HCT116 (cell line): ENCODE results near the gene DMD. TPM values are rescaled to one million over a fixed set of nuclear protein-coding genes. Genes with fewer than 3 reads are reported as not detected.

Source experiments
- ATAC-seq: fragments of 200-7000 bp; cut with Tn5 transposase; 2 replicates; pipeline ENCODE4 v1.9.1; 2020; ENCODE audit warnings: mild to moderate bottlenecking, moderate library complexity
- BruUV-seq: library from RNA; stranded (reverse); fragments of 400-500 nt; replicated peaks from 2 replicates; lab custom pipeline; 2021; lab: Mats Ljungman, UMichigan
- CTCF ChIA-PET: fragments of 300-600 bp; sonication (Branson Sonifier 250); formaldehyde crosslinking; loops from one replicate; lab custom pipeline; 2021; ENCODE audit warnings: antibody characterized with exemption; lab: Charles Lee
- POLR2A ChIA-PET: fragments of 300-600, 350-600 bp; sonication (Branson Sonifier 250); formaldehyde crosslinking; loops from one replicate; lab custom pipeline; 2021; ENCODE audit warnings: antibody characterized with exemption; lab: Charles Lee
- RAD21 ChIA-PET, 2 experiments: fragments of 300-600 bp; sonication (Branson Sonifier 250); formaldehyde crosslinking; loops; one replicate each; lab custom pipeline; 2023; ENCODE audit warnings: low total read pairs in 2 of 2; ENCODE audit not compliant: uncharacterized antibody in 2 of 2, unreplicated experiment in 2 of 2, low non-redundant PET in 1 of 2; lab: Charles Lee
- DNase-seq: peaks from one replicate; pipeline ENCODE4 v3.0.0-alpha.2; 2010; ENCODE audit warnings: low read depth, low spot score
- H2AFZ ChIP-seq: fragments of 200-600 bp; shearing (Covaris generic), sonication (generic); 2 replicates; pipeline ENCODE4 v1.6.1; 2017; ENCODE audit warnings: low read depth, mixed run types, mixed read lengths, antibody characterized with exemption, low read length; ENCODE audit not compliant: poor library complexity, severe bottlenecking
- H3K27ac ChIP-seq: 2 replicates; pipeline ENCODE4 v1.5.1; 2012; ENCODE audit warnings: low read depth, low read length
- H3K27me3 ChIP-seq: fragments of 200-600 bp; sonication (generic); 2 replicates; pipeline ENCODE4 v1.6.1; 2016; ENCODE audit warnings: mixed run types, low read length, mixed read lengths; ENCODE audit not compliant: insufficient read depth
- H3K36me3 ChIP-seq, 2 experiments: fragments of 200-500 bp in 1 of 2; fragments of 200-600 bp in 1 of 2; sonication (Bioruptor generic) in 1 of 2; sonication (generic) in 1 of 2; 2 replicates each; pipeline versions ENCODE4 v1.5.1 to v1.6.1; 2014 to 2016; ENCODE audit warnings: low read length in 2 of 2, inconsistent platforms in 1 of 2, mixed read lengths in 1 of 2, mixed run types in 1 of 2; ENCODE audit not compliant: insufficient read depth in 2 of 2, control insufficient read depth in 1 of 2
- H3K4me1 ChIP-seq, 2 experiments: fragments of 200-600 bp in 1 of 2; sonication (generic) in 1 of 2; 2 replicates each; pipeline versions ENCODE4 v1.5.1 to v1.6.1; 2012 to 2017; ENCODE audit warnings: low read length in 2 of 2, inconsistent platforms in 1 of 2, mild to moderate bottlenecking in 1 of 2, mixed read lengths in 1 of 2, mixed run types in 1 of 2, moderate library complexity in 1 of 2; ENCODE audit not compliant: insufficient read depth in 2 of 2, control insufficient read depth in 1 of 2
- H3K4me2 ChIP-seq: fragments of 200-600 bp; sonication (generic); 2 replicates; pipeline ENCODE4 v1.6.1; 2017; ENCODE audit warnings: mixed run types, low read length, mixed read lengths
- H3K4me3 ChIP-seq, 2 experiments: fragments of 200-600 bp in 1 of 2; sonication (generic) in 1 of 2; replicated peaks in 1 of 2; 2 replicates each; pipeline ENCODE4 v1.5.1; 2011 to 2016; ENCODE audit warnings: low read length in 2 of 2, control low read depth in 1 of 2, low read depth in 1 of 2, mild to moderate bottlenecking in 1 of 2, mixed read lengths in 1 of 2, mixed run types in 1 of 2
- H3K79me2 ChIP-seq: fragments of 200-600 bp; sonication (generic); 2 replicates; pipeline ENCODE4 v1.6.1; 2017; ENCODE audit warnings: mild to moderate bottlenecking, mixed run types, low read length, moderate library complexity, mixed read lengths; ENCODE audit not compliant: insufficient read depth
- H3K9ac ChIP-seq: fragments of 200-600 bp; sonication (generic); 2 replicates; pipeline ENCODE4 v1.6.1; 2016; ENCODE audit warnings: low read length, mixed read lengths
- H3K9me2 ChIP-seq: fragments of 200-600 bp; sonication (generic), shearing (Covaris generic); 2 replicates; pipeline ENCODE4 v1.6.1; 2017; ENCODE audit warnings: mixed run types, mild to moderate bottlenecking, moderate library complexity; ENCODE audit not compliant: insufficient read depth
- H3K9me3 ChIP-seq, 2 experiments: fragments of 200-500 bp in 1 of 2; fragments of 200-600 bp in 1 of 2; sonication (Bioruptor generic) in 1 of 2; sonication (generic) in 1 of 2; 2 replicates each; pipeline ENCODE4 v1.6.1; 2014 to 2017; ENCODE audit warnings: low read length in 2 of 2, mixed read lengths in 2 of 2, inconsistent platforms in 1 of 2, low read depth in 1 of 2, mild to moderate bottlenecking in 1 of 2, mixed run types in 1 of 2, moderate library complexity in 1 of 2; ENCODE audit not compliant: control insufficient read depth in 1 of 2, insufficient read depth in 1 of 2
- H4K20me1 ChIP-seq: fragments of 200-600 bp; sonication (generic), shearing (Covaris generic); 2 replicates; pipeline ENCODE4 v1.6.1; 2017; ENCODE audit warnings: mixed run types, mild to moderate bottlenecking, moderate library complexity; ENCODE audit not compliant: insufficient read depth
- CBX3 ChIP-seq: IDR thresholded peaks from 2 replicates; pipeline ENCODE4 v1.6.1; 2012; ENCODE audit warnings: low read depth
- CEBPB ChIP-seq: IDR thresholded peaks from 2 replicates; pipeline ENCODE4 v1.6.1; 2012; ENCODE audit warnings: low read depth
- CTCF ChIP-seq, 3 experiments: fragments of 200-600 bp in 1 of 3; sonication (generic) in 1 of 3; IDR thresholded peaks in 2 of 3; conservative IDR thresholded peaks in 1 of 3; 2 replicates each; pipeline ENCODE4 v1.5.1; 2012 to 2017; ENCODE audit warnings: low read depth in 2 of 3, low read length in 2 of 3, antibody characterized with exemption in 1 of 3, borderline replicate concordance in 1 of 3, control low read depth in 1 of 3, mild to moderate bottlenecking in 1 of 3, mixed read lengths in 1 of 3, mixed run types in 1 of 3, moderate library complexity in 1 of 3; ENCODE audit not compliant: insufficient read depth in 1 of 3
- EGR1 ChIP-seq: IDR thresholded peaks from 2 replicates; pipeline ENCODE4 v1.6.1; 2012; ENCODE audit warnings: low read depth
- ELF1 ChIP-seq: IDR thresholded peaks from 2 replicates; pipeline ENCODE4 v1.6.1; 2012; ENCODE audit warnings: low read depth, borderline replicate concordance
- EZH2 ChIP-seq: fragments of 200-600 bp; sonication (generic); IDR thresholded peaks from 2 replicates; pipeline ENCODE4 v1.6.1; 2017; ENCODE audit warnings: antibody characterized with exemption, mixed run types
- FOSL1 ChIP-seq: IDR thresholded peaks from 2 replicates; pipeline ENCODE4 v1.6.1; 2012; ENCODE audit warnings: low read depth
- JUND ChIP-seq: IDR thresholded peaks from 2 replicates; pipeline ENCODE4 v1.6.1; 2012
- POLR2A ChIP-seq: IDR thresholded peaks from 2 replicates; pipeline ENCODE4 v1.7.0; 2011; ENCODE audit warnings: borderline replicate concordance; ENCODE audit not compliant: insufficient read depth, insufficient read length; ENCODE audit errors: extremely low read depth
- RAD21 ChIP-seq: IDR thresholded peaks from 2 replicates; pipeline ENCODE4 v1.6.1; 2012; ENCODE audit warnings: low read depth, mild to moderate bottlenecking
- SP1 ChIP-seq: IDR thresholded peaks from 2 replicates; pipeline ENCODE4 v1.6.1; 2012; ENCODE audit warnings: low read depth
- SRF ChIP-seq: IDR thresholded peaks from 2 replicates; pipeline ENCODE4 v1.6.1; 2012; ENCODE audit warnings: low read depth
- YY1 ChIP-seq: IDR thresholded peaks from 2 replicates; pipeline ENCODE4 v1.6.1; 2011; ENCODE audit warnings: low read length, low read depth, moderate library complexity, mild to moderate bottlenecking; ENCODE audit not compliant: insufficient replicate concordance; ENCODE audit errors: extremely low read depth
- ZBTB33 ChIP-seq: IDR thresholded peaks from 2 replicates; pipeline ENCODE4 v1.6.1; 2011; ENCODE audit warnings: mild to moderate bottlenecking, low read length, moderate library complexity; ENCODE audit not compliant: insufficient replicate concordance; ENCODE audit errors: extremely low read depth
- ZFX ChIP-seq: fragments of 450-650 bp; IDR thresholded peaks from 2 replicates; pipeline ENCODE4 v1.6.1; 2017
- ZNF274 ChIP-seq: fragments of 200-500 bp; sonication (Bioruptor generic); IDR thresholded peaks from 2 replicates; pipeline ENCODE4 v1.6.1; 2014; ENCODE audit warnings: mild to moderate bottlenecking, low read depth, low read length, inconsistent platforms
- intact Hi-C: fragments of 100-400 bp; cut with micrococcal nuclease; formaldehyde crosslinking; loops from 2 replicates; pipeline ENCODE4 v1.10.0; 2022
- total RNA-seq: library from RNA; stranded (reverse); gene quantifications from one replicate; pipeline ENCODE4 v1.2.1, GENCODE V29; 2021; ENCODE audit not compliant: unreplicated experiment

DMD gene
- total RNA-seq, 1 experiment from 2014 or later, result 0.05 TPM

GRCh38 chrX:31433856-31434255 is 1777.5 kb downstream of the DMD start:
- no peak for DNase-seq
- BruUV-seq, result no TSS peak
- ATAC-seq, result no peak

GRCh38 chrX:31429915-31430314 is 1781.4 kb downstream of the DMD start:
- intact Hi-C loops, result no loop called here
- H3K4me2 ChIP-seq, result no peak overlapping the region
- H3K9me2 ChIP-seq, result no peaks in the 10 kb centered on the region
- ATAC-seq (no peak), DNase-seq (no peak)
- ChIA-PET POLR2A (no interaction called here), CTCF (no interaction called here), RAD21 (no interaction called here)
- no peak overlapping the region for H2AFZ ChIP-seq
- no peaks in the 10 kb centered on the region for H3K4me1 ChIP-seq
- no peaks in the 10 kb centered on the region for H3K27me3 ChIP-seq
- no TSS peak for BruUV-seq
- H3K79me2 ChIP-seq, result no peaks in the 10 kb centered on the region
- H3K9me3 ChIP-seq, result no peaks in the 10 kb centered on the region
- no peaks in the 10 kb centered on the region for H3K36me3 ChIP-seq
- H4K20me1 ChIP-seq, result no peaks in the 10 kb centered on the region
- no peak overlapping the region for H3K9ac ChIP-seq
- no peak overlapping the region for H3K27ac ChIP-seq
- H3K4me3 ChIP-seq, result no peak overlapping the region
- TF ChIP-seq YY1 (no peak), CBX3 (no peak), ZNF274 (no peak), POLR2A (no peak), EZH2 (no peak), CTCF (IDR thresholded peaks at IDR 0.05 in 2 of 3, conservative IDR thresholded peaks at IDR 0.05 in 1 of 3; ENCODE audit: borderline replicate concordance in 1 of 3, insufficient read depth in 1 of 3, low read depth in 2 of 3, low read length in 2 of 3) (no peak), CEBPB (no peak), FOSL1 (no peak), SP1 (no peak), EGR1 (no peak)

More at GRCh38 chrX:31433856-31434255, 1777.5 kb downstream of the DMD start:
- intact Hi-C loops, result no loop called here
- no peaks in the 10 kb centered on the region for H3K27me3 ChIP-seq
- TF ChIP-seq SRF (no peak), CEBPB (no peak), FOSL1 (no peak), CBX3 (no peak), ELF1 (no peak), ZFX (no peak), JUND (no peak), ZBTB33 (no peak), RAD21 (no peak), POLR2A (no peak)
- H3K4me1 ChIP-seq, result no peaks in the 10 kb centered on the region
- H3K4me2 ChIP-seq, result no peak overlapping the region
- ChIA-PET RAD21 (no interaction called here), CTCF (no interaction called here), POLR2A (no interaction called here)
- H4K20me1 ChIP-seq, result no peaks in the 10 kb centered on the region
- no peak overlapping the region for H3K27ac ChIP-seq
- H2AFZ ChIP-seq, result no peak overlapping the region
- no peaks in the 10 kb centered on the region for H3K9me2 ChIP-seq
- H3K9me3 ChIP-seq, result no peaks in the 10 kb centered on the region
- H3K36me3 ChIP-seq, result no peaks in the 10 kb centered on the region
- H3K4me3 ChIP-seq, result no peak overlapping the region
- H3K79me2 ChIP-seq, result no peaks in the 10 kb centered on the region
- no peak overlapping the region for H3K9ac ChIP-seq
